Ishikawa (cell line): ENCODE data around the gene OCIAD2.

Experiments
- CEBPB ChIP-seq: IDR thresholded peaks from 2 replicates; pipeline ENCODE4 v1.6.1; 2012
- CREB1 ChIP-seq: IDR thresholded peaks from 2 replicates; pipeline ENCODE4 v1.6.1; 2012; ENCODE audit warnings: low read depth
- EGR1 ChIP-seq: IDR thresholded peaks from 2 replicates; pipeline ENCODE4 v1.6.1; 2012
- EP300 ChIP-seq: IDR thresholded peaks from 2 replicates; pipeline ENCODE4 v1.6.1; 2012; ENCODE audit warnings: borderline replicate concordance
- MAX ChIP-seq: IDR thresholded peaks from 2 replicates; pipeline ENCODE4 v1.6.1; 2012
- RAD21 ChIP-seq: IDR thresholded peaks from 2 replicates; pipeline ENCODE4 v1.6.1; 2012; ENCODE audit warnings: low read depth
- REST ChIP-seq: IDR thresholded peaks from 2 replicates; pipeline ENCODE4 v1.6.1; 2012; ENCODE audit warnings: low read depth, mild to moderate bottlenecking
- TCF12 ChIP-seq: IDR thresholded peaks from 2 replicates; pipeline ENCODE4 v1.6.1; 2012; ENCODE audit warnings: low read depth
- TEAD4 ChIP-seq: IDR thresholded peaks from 2 replicates; pipeline ENCODE4 v1.6.1; 2012
- USF1 ChIP-seq: IDR thresholded peaks from 2 replicates; pipeline ENCODE4 v1.6.1; 2012
- YY1 ChIP-seq: IDR thresholded peaks from 2 replicates; pipeline ENCODE4 v1.6.1; 2012; ENCODE audit warnings: low read depth

- TF ChIP-seq REST (no peak), YY1 (no peak), RAD21 (no peak), CEBPB (no peak), MAX (no peak), EP300 (no peak), TEAD4 (no peak), USF1 (no peak), TCF12 (no peak), CREB1 (no peak), EGR1 (no peak)
These were observed 47.7 kb upstream of the OCIAD2 start for GRCh38 chr4:48954314-48954713.
